PFSK-1 (cell line): ENCODE results near the gene CCDC177.

ENCODE experiments used
- FOXP2 ChIP-seq: optimal IDR thresholded peaks from 2 replicates; pipeline ENCODE3; 2011; ENCODE audit warnings: borderline replicate concordance, control low read depth, inconsistent platforms; ENCODE audit not compliant: insufficient read depth; ENCODE audit errors: extremely low read length, extremely low read depth
- POLR2AphosphoS5 ChIP-seq: IDR thresholded peaks from 2 replicates; pipeline ENCODE4 v1.6.1; 2012; ENCODE audit warnings: low read depth, mild to moderate bottlenecking, control low read depth, low read length, moderate library complexity
- REST ChIP-seq, 2 experiments: IDR thresholded peaks; 2 replicates each; pipeline versions ENCODE4 v1.6.1 to v1.8.0; 2011 to 2012; ENCODE audit warnings: low read depth in 2 of 2, low read length in 2 of 2, control low read depth in 1 of 2, inconsistent platforms in 1 of 2, mild to moderate bottlenecking in 1 of 2, moderate library complexity in 1 of 2; ENCODE audit not compliant: insufficient read depth in 1 of 2
- SIN3A ChIP-seq: IDR thresholded peaks from 2 replicates; pipeline ENCODE4 v1.6.1; 2012; ENCODE audit warnings: mild to moderate bottlenecking, low read length, moderate library complexity, borderline replicate concordance; ENCODE audit not compliant: insufficient read depth
- TAF1 ChIP-seq: IDR thresholded peaks from 2 replicates; pipeline ENCODE4 v1.6.1; 2012; ENCODE audit warnings: low read length, control low read depth, borderline replicate concordance; ENCODE audit not compliant: insufficient read depth

GRCh38 chr14:69554500-69554899 is 20.2 kb downstream of the CCDC177 start:
- TF ChIP-seq TAF1 (no peak), POLR2AphosphoS5 (no peak), FOXP2 (no peak), SIN3A (no peak), REST (IDR thresholded peaks at IDR 0.05; ENCODE audit: insufficient read depth in 1 of 2, low read depth in 2 of 2, low read length in 2 of 2) (no peak)
